ENCODE data around the gene CASQ1.
A peak's percentile ranks its signal among the peaks of the same experiment; 100 is the strongest.

DNA sequence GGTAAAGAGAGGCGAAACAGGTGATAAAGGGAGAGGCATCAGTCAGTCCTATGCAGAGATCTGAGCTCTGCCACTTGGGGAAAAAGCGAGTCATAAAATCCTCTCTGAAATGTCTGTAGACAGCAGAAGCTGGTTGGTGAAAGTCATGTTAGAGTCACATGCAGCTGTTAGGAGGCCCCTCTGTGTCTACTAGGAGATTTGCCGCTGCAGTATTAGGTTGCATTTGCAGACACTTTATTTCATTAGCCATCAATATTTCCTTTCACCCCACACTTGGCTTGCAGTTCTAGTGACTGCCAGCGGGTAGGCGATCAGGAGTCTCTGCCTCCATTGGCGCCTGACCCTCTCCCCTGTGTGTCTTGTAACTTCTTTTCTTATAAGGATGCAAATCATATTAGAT, 22.8 kb upstream of the CASQ1 start:
- TF ChIP-seq, protein P1, sequence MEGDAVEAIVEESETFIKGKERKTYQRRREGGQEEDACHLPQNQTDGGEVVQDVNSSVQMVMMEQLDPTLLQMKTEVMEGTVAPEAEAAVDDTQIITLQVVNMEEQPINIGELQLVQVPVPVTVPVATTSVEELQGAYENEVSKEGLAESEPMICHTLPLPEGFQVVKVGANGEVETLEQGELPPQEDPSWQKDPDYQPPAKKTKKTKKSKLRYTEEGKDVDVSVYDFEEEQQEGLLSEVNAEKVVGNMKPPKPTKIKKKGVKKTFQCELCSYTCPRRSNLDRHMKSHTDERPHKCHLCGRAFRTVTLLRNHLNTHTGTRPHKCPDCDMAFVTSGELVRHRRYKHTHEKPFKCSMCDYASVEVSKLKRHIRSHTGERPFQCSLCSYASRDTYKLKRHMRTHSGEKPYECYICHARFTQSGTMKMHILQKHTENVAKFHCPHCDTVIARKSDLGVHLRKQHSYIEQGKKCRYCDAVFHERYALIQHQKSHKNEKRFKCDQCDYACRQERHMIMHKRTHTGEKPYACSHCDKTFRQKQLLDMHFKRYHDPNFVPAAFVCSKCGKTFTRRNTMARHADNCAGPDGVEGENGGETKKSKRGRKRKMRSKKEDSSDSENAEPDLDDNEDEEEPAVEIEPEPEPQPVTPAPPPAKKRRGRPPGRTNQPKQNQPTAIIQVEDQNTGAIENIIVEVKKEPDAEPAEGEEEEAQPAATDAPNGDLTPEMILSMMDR (IDR thresholded peaks at IDR 0.05; ENCODE audit: low read depth, low read length): peak; percentile 29
- no peak for TF ChIP-seq EZH2phosphoT487 (IDR thresholded peaks at IDR 0.05; ENCODE audit: low read depth)
